DND-41 (cell line): ENCODE measurements around the gene WWTR1.

Experiments used
- EZH2 ChIP-seq: IDR thresholded peaks from 3 replicates; pipeline ENCODE4 v1.6.1; 2012; ENCODE audit warnings: borderline replicate concordance, low read depth, mild to moderate bottlenecking, moderate library complexity, low read length, inconsistent platforms; ENCODE audit not compliant: severe bottlenecking
- TF ChIP-seq, protein P1 (sequence below): IDR thresholded peaks from 2 replicates; pipeline ENCODE4 v1.5.1; 2012; ENCODE audit warnings: borderline replicate concordance, low read length, moderate library complexity, mild to moderate bottlenecking; ENCODE audit not compliant: poor library complexity, severe bottlenecking; ENCODE audit errors: extremely low read depth

DNA sequence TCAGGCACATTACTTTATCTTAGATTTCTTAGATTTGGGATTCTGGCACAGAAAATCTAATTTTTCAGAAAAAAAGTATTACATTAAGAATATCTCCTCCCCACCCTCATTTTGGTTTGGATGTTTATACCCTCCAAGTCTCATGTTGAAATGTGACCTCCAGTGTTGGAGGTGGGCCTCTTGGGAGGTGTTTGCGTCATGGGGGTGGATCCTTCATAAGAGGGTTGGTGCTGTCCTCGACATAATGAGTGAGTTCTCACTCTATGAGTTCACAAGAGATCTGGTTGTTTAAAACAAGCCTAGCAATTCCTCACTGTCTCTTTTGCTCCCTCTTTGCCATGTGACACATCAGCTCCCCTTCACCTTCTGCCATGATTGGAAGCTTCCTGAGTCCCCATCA lies 45.6 kb upstream of the WWTR1 start:
- TF ChIP-seq, protein P1, sequence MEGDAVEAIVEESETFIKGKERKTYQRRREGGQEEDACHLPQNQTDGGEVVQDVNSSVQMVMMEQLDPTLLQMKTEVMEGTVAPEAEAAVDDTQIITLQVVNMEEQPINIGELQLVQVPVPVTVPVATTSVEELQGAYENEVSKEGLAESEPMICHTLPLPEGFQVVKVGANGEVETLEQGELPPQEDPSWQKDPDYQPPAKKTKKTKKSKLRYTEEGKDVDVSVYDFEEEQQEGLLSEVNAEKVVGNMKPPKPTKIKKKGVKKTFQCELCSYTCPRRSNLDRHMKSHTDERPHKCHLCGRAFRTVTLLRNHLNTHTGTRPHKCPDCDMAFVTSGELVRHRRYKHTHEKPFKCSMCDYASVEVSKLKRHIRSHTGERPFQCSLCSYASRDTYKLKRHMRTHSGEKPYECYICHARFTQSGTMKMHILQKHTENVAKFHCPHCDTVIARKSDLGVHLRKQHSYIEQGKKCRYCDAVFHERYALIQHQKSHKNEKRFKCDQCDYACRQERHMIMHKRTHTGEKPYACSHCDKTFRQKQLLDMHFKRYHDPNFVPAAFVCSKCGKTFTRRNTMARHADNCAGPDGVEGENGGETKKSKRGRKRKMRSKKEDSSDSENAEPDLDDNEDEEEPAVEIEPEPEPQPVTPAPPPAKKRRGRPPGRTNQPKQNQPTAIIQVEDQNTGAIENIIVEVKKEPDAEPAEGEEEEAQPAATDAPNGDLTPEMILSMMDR, result no peak
- no peak for TF ChIP-seq EZH2
